B cell (primary cell): ENCODE measurements around the gene DCUN1D4. TPM values are rescaled to one million over a fixed set of nuclear protein-coding genes. Genes with fewer than 3 reads are reported as not detected.
A peak's percentile ranks its signal among the peaks of the same experiment; 100 is the strongest.
"Not testable (repeated sequence)": the region's sequence is repeated elsewhere in the genome, so short reads cannot be mapped to it uniquely, and the experiment has no call there.

Experiments
- ATAC-seq: fragments of 200-7000 bp; cut with Tn5 transposase; one replicate; pipeline ENCODE4 v1.10.0; 2021; ENCODE audit warnings: low read depth, mild to moderate bottlenecking, moderate number of reproducible peaks, moderate library complexity
- CTCF ChIA-PET: fragments of 350-600 bp; sonication (Branson Sonifier 250); formaldehyde crosslinking; loops from one replicate; lab custom pipeline; 2021; ENCODE audit warnings: antibody characterized with exemption, inconsistent platforms; lab: Charles Lee
- POLR2A ChIA-PET: fragments of 350-600 bp; sonication (Branson Sonifier 250); formaldehyde crosslinking; loops from one replicate; lab custom pipeline; 2021; ENCODE audit warnings: antibody characterized with exemption; lab: Charles Lee
- DNase-seq: peaks from one replicate; pipeline ENCODE4 v3.0.0; 2013
- H2AFZ ChIP-seq: 2 replicates; pipeline ENCODE4 v1.6.1; 2012; ENCODE audit warnings: mild to moderate bottlenecking, low read depth, low read length; ENCODE audit not compliant: insufficient read depth, poor library complexity, severe bottlenecking
- H3K27ac ChIP-seq, 2 donors: 1 replicate in 1 of 2; 2 replicates in 1 of 2; pipeline ENCODE4 v1.5.1; 2012 to 2013; ENCODE audit warnings: low read length in 2 of 2, mild to moderate bottlenecking in 2 of 2, moderate library complexity in 1 of 2
- H3K27me3 ChIP-seq, 4 experiments: fragments of 200-600 bp in 1 of 4; sonication (generic) in 1 of 4; replicated peaks in 1 of 4; 1 replicate in 2 of 4; 2 replicates in 2 of 4; pipeline versions ENCODE4 v1.6.1 to v1.7.0; 2013 to 2016; ENCODE audit warnings: low read length in 3 of 4, mild to moderate bottlenecking in 2 of 4, mixed read lengths in 1 of 4, moderate library complexity in 1 of 4; ENCODE audit not compliant: insufficient read depth in 4 of 4, control insufficient read depth in 3 of 4; ENCODE audit errors: control extremely low read depth in 1 of 4
- H3K36me3 ChIP-seq, 2 experiments: replicated peaks in 1 of 2; 1 replicate in 1 of 2; 2 replicates in 1 of 2; pipeline versions ENCODE4 v1.6.1 to v1.7.1; 2013; ENCODE audit warnings: low read length in 1 of 2; ENCODE audit not compliant: insufficient read depth in 2 of 2, control insufficient read depth in 1 of 2; ENCODE audit errors: control extremely low read depth in 1 of 2, extremely low read depth in 1 of 2
- H3K4me1 ChIP-seq, 2 donors: fragments of 200-600 bp in 1 of 2; sonication (generic) in 1 of 2; 1 replicate in 1 of 2; 2 replicates in 1 of 2; pipeline versions ENCODE4 v1.5.1 to v1.6.1; 2013 to 2017; ENCODE audit warnings: low read length in 2 of 2; ENCODE audit not compliant: control insufficient read depth in 2 of 2, insufficient read depth in 2 of 2
- H3K4me2 ChIP-seq: replicated peaks from 2 replicates; pipeline ENCODE3; 2012; ENCODE audit warnings: mild to moderate bottlenecking, low read depth, low read length; ENCODE audit not compliant: poor library complexity, severe bottlenecking
- H3K4me3 ChIP-seq, 5 experiments: fragments of 200-600 bp in 1 of 5; sonication (generic) in 1 of 5; 1 replicate in 3 of 5; 2 replicates in 2 of 5; pipeline versions ENCODE4 v1.5.1 to v1.7.0; 2011 to 2016; ENCODE audit warnings: low read length in 4 of 5, mild to moderate bottlenecking in 4 of 5, low read depth in 2 of 5, control low read depth in 1 of 5, moderate library complexity in 1 of 5; ENCODE audit not compliant: insufficient read depth in 1 of 5; ENCODE audit errors: control extremely low read depth in 1 of 5, extremely low read depth in 1 of 5
- H3K79me2 ChIP-seq: fragments of 200-600 bp; sonication (generic); one replicate; pipeline ENCODE4 v1.6.0; 2016; ENCODE audit warnings: low read length; ENCODE audit not compliant: control insufficient read depth, insufficient read depth
- H3K9ac ChIP-seq: fragments of 200-600 bp; sonication (generic); 2 replicates; pipeline ENCODE4 v1.6.1; 2017; ENCODE audit warnings: mild to moderate bottlenecking, low read length, moderate library complexity
- H3K9me3 ChIP-seq, 3 donors: one replicate each; pipeline versions ENCODE4 v1.6.1 to v1.7.1; 2013; ENCODE audit warnings: low read length in 2 of 3; ENCODE audit not compliant: control insufficient read depth in 2 of 3, insufficient read depth in 1 of 3; ENCODE audit errors: control extremely low read depth in 1 of 3
- H4K20me1 ChIP-seq: 2 replicates; pipeline ENCODE4 v1.6.0; 2012; ENCODE audit warnings: mild to moderate bottlenecking, low read length; ENCODE audit not compliant: insufficient read depth, control insufficient read depth, poor library complexity, severe bottlenecking
- H3K27ac Mint-ChIP-seq: one replicate; pipeline ENCODE4 v1.8.0; 2021; ENCODE audit warnings: mixed read lengths
- H3K27me3 Mint-ChIP-seq: one replicate; pipeline ENCODE4 v1.8.0; 2021; ENCODE audit warnings: mixed read lengths
- H3K4me1 Mint-ChIP-seq: one replicate; pipeline ENCODE4 v1.8.0; 2021; ENCODE audit warnings: mixed read lengths
- H3K4me3 Mint-ChIP-seq: one replicate; pipeline ENCODE4 v1.8.0; 2021; ENCODE audit warnings: mixed read lengths
- H3K9me3 Mint-ChIP-seq: one replicate; pipeline ENCODE4 v1.8.0; 2022; ENCODE audit warnings: mixed read lengths; ENCODE audit not compliant: insufficient read depth
- EZH2 ChIP-seq: IDR thresholded peaks from 2 replicates; pipeline ENCODE4 v1.6.1; 2012; ENCODE audit warnings: borderline replicate concordance, low read depth, mild to moderate bottlenecking, moderate library complexity, low read length; ENCODE audit not compliant: insufficient read depth, poor library complexity, severe bottlenecking
- WGBS: methylation state at CpG from one replicate; pipeline ENCODE4 v1.1.5; 2013; ENCODE audit warnings: missing lambda C conversion rate; ENCODE audit not compliant: insufficient coverage; 5-methylcytosine and 5-hydroxymethylcytosine counted together
- intact Hi-C: fragments of 100-400 bp; cut with micrococcal nuclease; formaldehyde crosslinking; loops from one replicate; pipeline ENCODE4 v1.10.0; 2022
- polyA plus RNA-seq: library from polyadenylated mRNA; depleted of rRNA; stranded (reverse); fragments of >200 nt; gene quantifications from 2 replicates; pipeline ENCODE4 v1.2.3, GENCODE V29; 2012
- total RNA-seq, 2 donors: library from RNA; stranded (reverse); fragments of 120-200 nt in 1 of 2; gene quantifications; 1 replicate in 1 of 2; 2 replicates in 1 of 2; pipeline versions ENCODE4 v1.2.3 to v1.2.4, GENCODE V29; 2013 to 2022
- TF ChIP-seq, protein P1 (sequence below): fragments of 200-600 bp; IDR thresholded peaks from one replicate; pipeline ENCODE4 v1.8.0; 2022; ENCODE audit warnings: antibody characterized with exemption, mild to moderate bottlenecking

DCUN1D4 gene
- total and polyA plus RNA-seq, 2 donors (not counting 1 experiment from before 2014, with no cell fraction given) = 15.1 to 39.7 TPM

DNA sequence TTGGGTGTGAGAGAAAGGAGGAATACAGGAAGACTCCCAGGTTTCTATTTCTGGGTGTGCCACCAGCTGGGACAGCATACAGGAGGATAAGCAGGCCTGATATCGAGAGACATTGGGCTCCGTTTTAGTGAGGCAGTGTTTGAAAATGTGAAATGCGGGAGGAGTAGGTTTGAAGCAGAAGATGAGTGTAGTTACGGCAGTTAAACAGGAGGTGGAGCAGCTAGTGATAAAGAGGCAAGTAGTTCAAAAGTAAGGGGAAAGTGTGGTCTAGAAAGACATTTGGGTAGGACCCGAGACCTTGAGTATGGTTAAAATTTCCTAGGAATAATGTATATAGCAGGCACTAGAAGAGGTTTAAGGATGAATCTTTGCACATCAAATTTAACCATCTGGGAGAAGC is 42.4 kb downstream of the DCUN1D4 start:
- H2AFZ ChIP-seq = no peak overlapping the region
- H3K9me3 ChIP-seq = no peaks in the 10 kb centered on the region
- H3K4me1 ChIP-seq = no peaks in the 10 kb centered on the region
- Mint-ChIP-seq H3K4me1 (no peaks in the 10 kb centered on the region), H3K27ac (no peak overlapping the region), H3K27me3 (no peaks in the 10 kb centered on the region), H3K9me3 (no peaks in the 10 kb centered on the region), H3K4me3 (no peak overlapping the region)
- no peak overlapping the region for H3K4me3 ChIP-seq
- intact Hi-C loops = no loop called here
- H3K27ac ChIP-seq = no peak overlapping the region
- no peaks in the 10 kb centered on the region for H3K79me2 ChIP-seq
- H4K20me1 ChIP-seq = no peaks in the 10 kb centered on the region
- CTCF ChIA-PET = interaction anchor here (0.6 to 1.7 kb wide), 3 partner anchors 10 to 36 kb away, joined by 3 to 5 read pairs (median 3); no protein-coding TSS in a partner anchor
- DNase-seq = peak; percentile 13
- H3K27me3 ChIP-seq = no peaks in the 10 kb centered on the region
- no peak overlapping the region for H3K4me2 ChIP-seq
- POLR2A ChIA-PET = no interaction called here
- no peak for ATAC-seq
- H3K36me3 ChIP-seq = peaks cover 0 to 16% of the 10 kb centered on the region in 2 experiments
- no peak overlapping the region for H3K9ac ChIP-seq
- WGBS = 96% methylated on average over 4 of the region's 5 CpGs
- TF ChIP-seq EZH2 = no peak
- TF ChIP-seq, protein P1, sequence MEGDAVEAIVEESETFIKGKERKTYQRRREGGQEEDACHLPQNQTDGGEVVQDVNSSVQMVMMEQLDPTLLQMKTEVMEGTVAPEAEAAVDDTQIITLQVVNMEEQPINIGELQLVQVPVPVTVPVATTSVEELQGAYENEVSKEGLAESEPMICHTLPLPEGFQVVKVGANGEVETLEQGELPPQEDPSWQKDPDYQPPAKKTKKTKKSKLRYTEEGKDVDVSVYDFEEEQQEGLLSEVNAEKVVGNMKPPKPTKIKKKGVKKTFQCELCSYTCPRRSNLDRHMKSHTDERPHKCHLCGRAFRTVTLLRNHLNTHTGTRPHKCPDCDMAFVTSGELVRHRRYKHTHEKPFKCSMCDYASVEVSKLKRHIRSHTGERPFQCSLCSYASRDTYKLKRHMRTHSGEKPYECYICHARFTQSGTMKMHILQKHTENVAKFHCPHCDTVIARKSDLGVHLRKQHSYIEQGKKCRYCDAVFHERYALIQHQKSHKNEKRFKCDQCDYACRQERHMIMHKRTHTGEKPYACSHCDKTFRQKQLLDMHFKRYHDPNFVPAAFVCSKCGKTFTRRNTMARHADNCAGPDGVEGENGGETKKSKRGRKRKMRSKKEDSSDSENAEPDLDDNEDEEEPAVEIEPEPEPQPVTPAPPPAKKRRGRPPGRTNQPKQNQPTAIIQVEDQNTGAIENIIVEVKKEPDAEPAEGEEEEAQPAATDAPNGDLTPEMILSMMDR = peak; percentile 45

DNA sequence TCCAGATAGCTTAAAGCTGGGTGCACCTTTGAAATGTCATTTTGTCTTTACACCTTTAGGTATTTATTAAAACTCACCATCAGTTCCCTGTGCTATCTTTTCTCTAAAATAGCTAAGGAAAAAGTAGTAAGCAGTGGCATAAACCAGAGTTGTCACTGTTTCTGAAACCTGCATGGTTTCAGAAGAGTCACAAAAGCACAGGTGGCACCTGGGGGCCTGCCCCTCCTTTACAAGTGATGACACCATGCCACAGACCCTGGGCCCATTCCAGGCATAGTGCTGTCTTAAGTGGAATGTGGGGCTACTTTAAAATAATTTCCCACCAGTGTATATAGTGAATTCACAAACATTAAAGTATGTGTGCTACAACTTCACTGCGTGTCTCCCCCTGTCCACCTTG is 47.8 kb downstream of the DCUN1D4 start:
- no peak for DNase-seq
- Mint-ChIP-seq H3K27ac (no peak overlapping the region), H3K4me3 (no peak overlapping the region), H3K4me1 (peaks cover 1% of the 10 kb centered on the region), H3K27me3 (no peaks in the 10 kb centered on the region), H3K9me3 (no peaks in the 10 kb centered on the region)
- Histone ChIP-seq H2AFZ (no peak overlapping the region), H3K36me3 (peaks cover 4 to 13% of the 10 kb centered on the region in 2 experiments), H3K79me2 (no peaks in the 10 kb centered on the region), H3K4me2 (no peak overlapping the region), H3K4me1 (no peaks in the 10 kb centered on the region), H3K27me3 (no peaks in the 10 kb centered on the region), H3K9ac (no peak overlapping the region), H3K4me3 (no peak overlapping the region), H3K27ac (no peak overlapping the region), H4K20me1 (no peaks in the 10 kb centered on the region), H3K9me3 (no peaks in the 10 kb centered on the region)
- TF ChIP-seq, protein P1 = no peak
- TF ChIP-seq EZH2 = no peak
- ChIA-PET POLR2A (no interaction called here), CTCF (no interaction called here)
- no peak for ATAC-seq
- intact Hi-C loops = no loop called here
- WGBS = no CpG with 5 or more reads among the region's 1 CpG

DNA sequence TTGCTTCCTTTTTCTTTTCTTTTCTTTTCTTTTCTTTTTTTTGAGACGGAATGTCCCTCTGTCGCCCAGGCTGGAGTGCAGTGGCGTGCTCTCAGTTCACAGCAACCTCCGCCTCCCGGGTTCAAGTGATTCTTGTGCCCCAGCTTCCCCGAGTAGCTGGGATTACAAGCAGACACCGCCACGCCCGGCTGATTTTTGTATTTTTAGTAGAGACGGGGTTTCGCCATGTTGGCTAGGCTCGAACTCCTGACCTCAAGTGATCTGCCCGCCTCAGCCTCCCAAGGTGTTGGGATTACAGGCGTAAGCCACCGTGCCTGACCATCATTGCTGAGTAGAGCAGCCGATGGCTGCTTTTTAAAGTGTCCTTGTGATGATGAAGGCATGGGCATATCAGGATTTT is 50.4 kb downstream of the DCUN1D4 start:
- H4K20me1 ChIP-seq, ATAC-seq, POLR2A ChIA-PET, H3K27ac ChIP-seq, H3K27ac Mint-ChIP-seq, H3K27me3 ChIP-seq, H3K27me3 Mint-ChIP-seq, H2AFZ ChIP-seq, H3K4me2 ChIP-seq, H3K9ac ChIP-seq, DNase-seq, H3K4me1 ChIP-seq, intact Hi-C loops, H3K36me3 ChIP-seq, H3K9me3 Mint-ChIP-seq, H3K9me3 ChIP-seq, H3K4me1 Mint-ChIP-seq, H3K79me2 ChIP-seq, H3K4me3 Mint-ChIP-seq, H3K4me3 ChIP-seq: not testable (repeated sequence)
- WGBS = 98% methylated on average over 16 of the region's 16 CpGs
- CTCF ChIA-PET = interaction anchor here (0.6 kb wide), 1 partner anchor 51 kb away, joined by 3 read pairs; the partner anchor contains the start of gene DCUN1D4
